K562 (cell line): ENCODE data around the gene KNDC1. TPM values are rescaled to one million over a fixed set of nuclear protein-coding genes. Genes with fewer than 3 reads are reported as not detected.

Experiments
- ATAC-seq: fragments of 200-7000 bp; cut with Tn5 transposase; 3 replicates; pipeline ENCODE4 v1.9.1; 2020; ENCODE audit warnings: moderate library complexity
- BruUV-seq: library from RNA; stranded (reverse); fragments of 400-500 nt; replicated peaks from 2 replicates; lab custom pipeline; 2021; lab: Mats Ljungman, UMichigan
- CTCF ChIA-PET: fragments of 300-600 bp; formaldehyde crosslinking; extraction: SDS; loops from one replicate; lab custom pipeline; 2021; ENCODE audit warnings: low intra/inter-chr PET ratio; lab: Yijun Ruan, JAX
- POLR2A ChIA-PET: fragments of 300-600, 350-650 bp; sonication (Branson Sonifier 250); formaldehyde crosslinking; extraction: SDS; loops from one replicate; lab custom pipeline; 2021; ENCODE audit warnings: antibody characterized with exemption, inconsistent platforms; lab: Yijun Ruan, JAX
- DNase-seq, 4 experiments: peaks; one replicate each; pipeline versions ENCODE4 v3.0.0 to v3.0.0-alpha.2; 2011 to 2018; ENCODE audit warnings: low spot score in 3 of 4, mixed read lengths in 3 of 4; ENCODE audit errors: extremely low read depth in 1 of 4
- FAIRE-seq: peaks from 2 replicates; lab custom pipeline; 2011; peaks lifted over from hg19 to GRCh38; lab: Jason Lieb, UNC
- H2AFZ ChIP-seq: 2 replicates; pipeline ENCODE4 v1.6.0; 2011; ENCODE audit warnings: low read depth, low read length, control low read depth, inconsistent platforms
- H3K27ac ChIP-seq: fragments of 200-600 bp; 3 replicates; pipeline ENCODE4 v1.8.0; 2011; ENCODE audit warnings: low read depth, mild to moderate bottlenecking, control low read depth, inconsistent platforms, low read length, moderate library complexity, mixed read lengths; ENCODE audit errors: extremely low read depth
- H3K27me3 ChIP-seq, 2 experiments: fragments of 300-600 bp in 1 of 2; 2 replicates in 1 of 2; 3 replicates in 1 of 2; pipeline versions ENCODE4 v1.6.0 to v1.8.0; 2011; ENCODE audit warnings: inconsistent platforms in 2 of 2, low read length in 2 of 2, mild to moderate bottlenecking in 1 of 2, mixed read lengths in 1 of 2, moderate library complexity in 1 of 2; ENCODE audit not compliant: control insufficient read depth in 2 of 2, insufficient read depth in 2 of 2
- H3K36me3 ChIP-seq: fragments of 300-600 bp; 3 replicates; pipeline ENCODE4 v1.8.0; 2011; ENCODE audit warnings: mild to moderate bottlenecking, low read length, inconsistent platforms; ENCODE audit not compliant: control insufficient read depth, insufficient read depth
- H3K4me1 ChIP-seq, 2 experiments: fragments of 200-600 bp in 1 of 2; replicated peaks in 1 of 2; 2 replicates in 1 of 2; 3 replicates in 1 of 2; pipeline versions ENCODE4 v1.5.1 to v1.8.0; 2011; ENCODE audit warnings: inconsistent platforms in 2 of 2, low read length in 2 of 2, mild to moderate bottlenecking in 1 of 2, mixed read lengths in 1 of 2, moderate library complexity in 1 of 2; ENCODE audit not compliant: control insufficient read depth in 2 of 2, insufficient read depth in 2 of 2
- H3K4me2 ChIP-seq: 2 replicates; pipeline ENCODE4 v1.6.1; 2011; ENCODE audit warnings: low read length, control low read depth, inconsistent platforms, mixed read lengths; ENCODE audit not compliant: insufficient read depth
- H3K4me3 ChIP-seq: fragments of 200-600 bp; sonication (generic), shearing (Covaris generic); 2 replicates; pipeline ENCODE4 v1.5.1; 2016; ENCODE audit warnings: control low read depth, inconsistent platforms
- H3K79me2 ChIP-seq: fragments of 200-600 bp; 3 replicates; pipeline ENCODE4 v1.8.0; 2011; ENCODE audit warnings: low read length, inconsistent platforms; ENCODE audit not compliant: control insufficient read depth, insufficient read depth
- H3K9ac ChIP-seq, 2 experiments: 2 replicates each; pipeline versions ENCODE4 v1.6.0 to v1.6.1; 2011; ENCODE audit warnings: low read depth in 2 of 2, low read length in 2 of 2, control low read depth in 1 of 2, inconsistent platforms in 1 of 2, mild to moderate bottlenecking in 1 of 2, mixed read lengths in 1 of 2; ENCODE audit not compliant: insufficient read depth in 1 of 2
- H3K9me1 ChIP-seq: one replicate; pipeline ENCODE4 v1.6.0; 2011; ENCODE audit warnings: inconsistent platforms, mild to moderate bottlenecking, low read length, moderate library complexity; ENCODE audit not compliant: control insufficient read depth, insufficient read depth
- H3K9me3 ChIP-seq: replicated peaks from 2 replicates; pipeline ENCODE4 v1.5.1; 2011; ENCODE audit warnings: low read depth, low read length, inconsistent platforms; ENCODE audit not compliant: control insufficient read depth, insufficient read depth
- H4K20me1 ChIP-seq: replicated peaks from 2 replicates; pipeline ENCODE4 v1.6.1; 2011; ENCODE audit warnings: low read length, inconsistent platforms, mixed read lengths; ENCODE audit not compliant: control insufficient read depth, insufficient read depth
- BRF1 ChIP-seq: IDR thresholded peaks from 3 replicates; pipeline ENCODE4 v1.6.1; 2011; ENCODE audit warnings: borderline replicate concordance, mild to moderate bottlenecking; ENCODE audit not compliant: insufficient read length; ENCODE audit errors: extremely low read depth
- CEBPB ChIP-seq: fragments of 450-650 bp; IDR thresholded peaks from 2 replicates; pipeline ENCODE4 v1.6.1; 2016; ENCODE audit warnings: missing genetic modification characterization, missing compliant biosample characterization
- CHCHD3 ChIP-seq: fragments of 250-450 bp; sonication (Bioruptor Pico); IDR thresholded peaks from 2 replicates; pipeline ENCODE4 v2.1.2; 2022; ENCODE audit warnings: mild to moderate bottlenecking
- ERF ChIP-seq: fragments of 450-650 bp; formaldehyde crosslinking; IDR thresholded peaks from 2 replicates; pipeline ENCODE4 v1.4.0; 2020; ENCODE audit warnings: mild to moderate bottlenecking, mixed read lengths
- FOXA3 ChIP-seq, 2 experiments: fragments of 450-650 bp in 1 of 2; sonication (generic) in 1 of 2; formaldehyde crosslinking; IDR thresholded peaks in 1 of 2; conservative IDR thresholded peaks in 1 of 2; 2 replicates each; pipeline versions ENCODE4 v1.4.0 to v1.8.0; 2020 to 2022; ENCODE audit warnings: mild to moderate bottlenecking in 2 of 2, missing genetic modification reagents in 1 of 2
- KDM5B ChIP-seq: fragments of 200-600 bp; sonication (generic); IDR thresholded peaks from 2 replicates; pipeline ENCODE4 v1.6.1; 2012; ENCODE audit warnings: low read depth, mild to moderate bottlenecking, moderate library complexity, low read length, control low read depth, inconsistent platforms; ENCODE audit not compliant: insufficient replicate concordance
- NFE2L1 ChIP-seq: fragments of 450-650 bp; IDR thresholded peaks from 2 replicates; pipeline ENCODE4 v1.6.1; 2016; ENCODE audit warnings: missing genetic modification characterization, low read depth, mild to moderate bottlenecking, missing compliant biosample characterization, moderate library complexity, borderline replicate concordance
- PHB ChIP-seq: fragments of 250-450 bp; sonication (Bioruptor Pico); IDR thresholded peaks from 2 replicates; pipeline ENCODE4 v1.5.0; 2021
- RAD51 ChIP-seq: fragments of 450-650 bp; IDR thresholded peaks from 2 replicates; pipeline ENCODE4 v1.7.1; 2016; ENCODE audit warnings: low read depth, mild to moderate bottlenecking, borderline replicate concordance
- SRSF3 ChIP-seq: fragments of 200-400 bp; formaldehyde crosslinking; IDR thresholded peaks from 2 replicates; pipeline ENCODE4 v1.6.1; 2016; ENCODE audit warnings: mild to moderate bottlenecking, low read length, moderate library complexity; ENCODE audit not compliant: insufficient read depth
- ZNF707 ChIP-seq: fragments of 250-450 bp; sonication (Bioruptor Pico); conservative IDR thresholded peaks from 2 replicates; pipeline ENCODE4 v1.8.0; 2022; ENCODE audit warnings: inconsistent platforms, mild to moderate bottlenecking, moderate library complexity
- WGBS: fragments of 100-300 bp; shearing (Covaris generic); methylation state at CpG from one replicate; pipeline ENCODE4 v1.1.6; 2016; ENCODE audit warnings: low coverage, mixed read lengths; ENCODE audit not compliant: insufficient coverage; ENCODE audit errors: missing lambda C conversion rate; 5-methylcytosine and 5-hydroxymethylcytosine counted together
- in situ Hi-C: fragments of 300-500 bp; cut with MboI; formaldehyde crosslinking; loops from 4 replicates; pipeline ENCODE4 v1.15.0; 2018; ENCODE audit warnings: inconsistent platforms, mixed read lengths
- intact Hi-C: fragments of 100-400 bp; cut with micrococcal nuclease; formaldehyde crosslinking; loops from 2 replicates; pipeline ENCODE4 v1.14.2; 2022
- polyA plus RNA-seq, 8 experiments: library from polyadenylated mRNA; depleted of rRNA in 4 of 8; stranded (reverse) in 5 of 8; unstranded in 3 of 8; fragments of >200 nt; fragmentation: Nextera tagmentation in 2 of 8; fragmentation: Illumina TruSeq in 1 of 8; extraction: Ambion mirVana in 2 of 8; extraction: Trizol in 1 of 8; gene quantifications; 2 replicates each; pipeline versions ENCODE4 v1.2.1 to v1.2.3, GENCODE V29; 2011 to 2014; ENCODE audit warnings: inconsistent platforms in 1 of 8, missing spikeins in 1 of 8
- total RNA-seq, 7 experiments: library from RNA; depleted of rRNA in 6 of 7; stranded (reverse); fragments of >200 nt in 6 of 7; fragmentation: Illumina TruSeq in 2 of 7; extraction: Trizol in 2 of 7; gene quantifications; 2 replicates each; pipeline versions ENCODE4 v1.2.1 to v1.2.3, GENCODE V29; 2011 to 2021; ENCODE audit warnings: low replicate concordance in 1 of 7
- TF ChIP-seq, protein P1 (sequence below): fragments of 250-450 bp; sonication (Bioruptor Pico); IDR thresholded peaks from 2 replicates; pipeline ENCODE4 v1.4.0; 2020
- TF ChIP-seq, protein P2 (sequence below): fragments of 250-450 bp; sonication (Bioruptor Pico); IDR thresholded peaks from 2 replicates; pipeline ENCODE4 v1.8.0; 2021; ENCODE audit warnings: mild to moderate bottlenecking, moderate library complexity
- TF ChIP-seq, protein P3 (sequence below): sonication (generic); formaldehyde crosslinking; IDR thresholded peaks from 2 replicates; pipeline ENCODE4 v1.9.0; 2022; ENCODE audit warnings: mild to moderate bottlenecking, missing genetic modification reagents
- TF ChIP-seq, protein P4 (sequence below): fragments of 450-650 bp; IDR thresholded peaks from 2 replicates; pipeline ENCODE4 v1.6.1; 2016; ENCODE audit warnings: mild to moderate bottlenecking

The KNDC1 gene
- total and polyA plus RNA-seq, 9 of the 15 experiments (the other 6 are each of a cell fraction or from before 2014, with no cell fraction given) = 0.07 to 0.26 (median 0.11) TPM; not detected in 6

DNA sequence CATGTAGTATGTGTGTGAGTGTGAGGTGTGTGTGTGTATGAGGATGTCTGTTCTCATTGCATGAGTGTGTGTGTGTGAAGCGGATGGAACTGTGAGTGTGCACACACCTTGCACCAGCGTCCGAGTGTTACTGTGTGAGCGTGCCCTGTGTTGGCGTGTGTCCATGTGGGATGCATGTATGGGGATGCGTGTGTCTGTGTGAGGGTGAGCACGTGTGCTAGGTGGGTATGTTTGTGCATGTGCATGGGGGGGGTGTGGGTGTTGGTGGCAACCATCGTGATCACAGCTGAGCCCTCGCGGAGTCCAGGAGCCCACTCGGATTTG, 6.4 kb downstream of the KNDC1 start (continued):
- TF ChIP-seq, protein P1, sequence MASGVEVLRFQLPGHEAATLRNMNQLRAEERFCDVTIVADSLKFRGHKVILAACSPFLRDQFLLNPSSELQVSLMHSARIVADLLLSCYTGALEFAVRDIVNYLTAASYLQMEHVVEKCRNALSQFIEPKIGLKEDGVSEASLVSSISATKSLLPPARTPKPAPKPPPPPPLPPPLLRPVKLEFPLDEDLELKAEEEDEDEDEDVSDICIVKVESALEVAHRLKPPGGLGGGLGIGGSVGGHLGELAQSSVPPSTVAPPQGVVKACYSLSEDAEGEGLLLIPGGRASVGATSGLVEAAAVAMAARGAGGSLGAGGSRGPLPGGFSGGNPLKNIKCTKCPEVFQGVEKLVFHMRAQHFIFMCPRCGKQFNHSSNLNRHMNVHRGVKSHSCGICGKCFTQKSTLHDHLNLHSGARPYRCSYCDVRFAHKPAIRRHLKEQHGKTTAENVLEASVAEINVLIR (CRISPR knock-in tag) = no peak
- TF ChIP-seq CHCHD3 (CRISPR knock-in tag) (no peak), RAD51 (no peak), PHB (no peak), SRSF3 (no peak), NFE2L1 (tag) (no peak)
- TF ChIP-seq, protein P2, sequence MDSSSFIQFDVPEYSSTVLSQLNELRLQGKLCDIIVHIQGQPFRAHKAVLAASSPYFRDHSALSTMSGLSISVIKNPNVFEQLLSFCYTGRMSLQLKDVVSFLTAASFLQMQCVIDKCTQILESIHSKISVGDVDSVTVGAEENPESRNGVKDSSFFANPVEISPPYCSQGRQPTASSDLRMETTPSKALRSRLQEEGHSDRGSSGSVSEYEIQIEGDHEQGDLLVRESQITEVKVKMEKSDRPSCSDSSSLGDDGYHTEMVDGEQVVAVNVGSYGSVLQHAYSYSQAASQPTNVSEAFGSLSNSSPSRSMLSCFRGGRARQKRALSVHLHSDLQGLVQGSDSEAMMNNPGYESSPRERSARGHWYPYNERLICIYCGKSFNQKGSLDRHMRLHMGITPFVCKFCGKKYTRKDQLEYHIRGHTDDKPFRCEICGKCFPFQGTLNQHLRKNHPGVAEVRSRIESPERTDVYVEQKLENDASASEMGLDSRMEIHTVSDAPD (CRISPR knock-in tag) = no peak
- TF ChIP-seq, all 486 proteins: peak for 0

DNA sequence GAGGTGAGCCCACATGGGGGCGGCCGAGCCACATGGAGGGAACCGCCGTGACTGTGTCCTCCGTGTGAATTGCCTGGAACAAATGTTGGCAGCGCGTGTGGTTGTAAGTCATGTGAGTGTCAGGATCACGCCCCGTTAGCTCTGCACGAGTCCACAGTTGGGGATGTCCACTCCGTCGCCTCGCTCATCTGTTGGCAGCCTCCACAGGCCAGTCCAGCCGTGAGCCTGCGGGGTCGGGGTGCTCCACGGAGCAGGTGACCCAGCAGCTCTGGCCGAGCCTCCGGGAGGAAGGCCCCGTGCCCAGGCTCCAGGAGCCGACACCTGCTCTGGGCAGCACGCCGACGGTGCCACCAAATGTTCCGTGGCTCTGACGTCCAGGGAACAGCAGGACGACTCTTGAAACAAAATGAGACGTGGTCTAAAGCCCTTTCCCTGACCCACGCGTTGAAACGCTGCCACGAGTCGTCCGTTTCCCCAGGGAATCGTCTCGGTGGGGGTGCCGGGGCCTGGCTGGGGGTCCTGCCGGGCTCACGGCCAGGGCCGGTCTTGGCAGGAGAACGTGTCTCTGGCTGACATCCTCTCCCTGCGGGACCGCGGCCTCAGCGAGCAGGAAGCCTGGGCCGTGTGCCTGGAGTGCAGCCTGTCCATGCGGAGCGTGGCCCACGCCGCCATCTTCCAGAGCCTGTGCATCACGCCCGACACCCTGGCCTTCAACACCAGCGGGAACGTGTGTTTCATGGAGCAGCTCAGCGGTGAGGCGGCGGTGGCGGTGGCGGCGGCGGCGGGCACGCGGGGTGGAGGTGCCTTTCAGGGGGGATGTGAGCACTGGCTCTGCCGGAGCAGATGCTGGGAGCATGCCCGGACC, 7.0 kb downstream of the KNDC1 start:
- Histone ChIP-seq H3K27ac (no peak overlapping the region), H3K27me3 (peaks cover 3 to 73% of the 10 kb centered on the region in 2 experiments; a peak in 2 of 5 replicates), H4K20me1 (no peaks in the 10 kb centered on the region), H3K79me2 (no peaks in the 10 kb centered on the region), H3K9me3 (no peaks in the 10 kb centered on the region), H3K4me3 (no peak overlapping the region), H3K9ac (no peak overlapping the region), H3K36me3 (no peaks in the 10 kb centered on the region), H3K9me1 (no peaks in the 10 kb centered on the region), H3K4me1 (peaks cover 0 to 27% of the 10 kb centered on the region in 2 experiments; a peak in 2 of 5 replicates), H3K4me2 (no peak overlapping the region), H2AFZ (no peak overlapping the region)
- intact Hi-C loops (no loop called here), in situ Hi-C loops (no loop called here)
- ChIA-PET CTCF (no interaction called here), POLR2A (no interaction called here)
- DNase-seq (no peak), ATAC-seq (no peak), FAIRE-seq (no peak)
- WGBS = 24% methylated on average over 28 of the region's 66 CpGs
- no TSS peak for BruUV-seq
- no peak for TF ChIP-seq ZNF707
- TF ChIP-seq BRF1 = no peak
- no peak for TF ChIP-seq FOXA3 (CRISPR knock-in tag; conservative IDR thresholded peaks at IDR 0.05 in 1 of 2, IDR thresholded peaks at IDR 0.05 in 1 of 2)
- TF ChIP-seq KDM5B = no peak
- TF ChIP-seq, protein P3, sequence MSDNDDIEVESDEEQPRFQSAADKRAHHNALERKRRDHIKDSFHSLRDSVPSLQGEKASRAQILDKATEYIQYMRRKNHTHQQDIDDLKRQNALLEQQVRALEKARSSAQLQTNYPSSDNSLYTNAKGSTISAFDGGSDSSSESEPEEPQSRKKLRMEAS (CRISPR knock-in tag) = no peak
- TF ChIP-seq CEBPB (tag) = no peak
- TF ChIP-seq ERF = no peak
- TF ChIP-seq, protein P4, sequence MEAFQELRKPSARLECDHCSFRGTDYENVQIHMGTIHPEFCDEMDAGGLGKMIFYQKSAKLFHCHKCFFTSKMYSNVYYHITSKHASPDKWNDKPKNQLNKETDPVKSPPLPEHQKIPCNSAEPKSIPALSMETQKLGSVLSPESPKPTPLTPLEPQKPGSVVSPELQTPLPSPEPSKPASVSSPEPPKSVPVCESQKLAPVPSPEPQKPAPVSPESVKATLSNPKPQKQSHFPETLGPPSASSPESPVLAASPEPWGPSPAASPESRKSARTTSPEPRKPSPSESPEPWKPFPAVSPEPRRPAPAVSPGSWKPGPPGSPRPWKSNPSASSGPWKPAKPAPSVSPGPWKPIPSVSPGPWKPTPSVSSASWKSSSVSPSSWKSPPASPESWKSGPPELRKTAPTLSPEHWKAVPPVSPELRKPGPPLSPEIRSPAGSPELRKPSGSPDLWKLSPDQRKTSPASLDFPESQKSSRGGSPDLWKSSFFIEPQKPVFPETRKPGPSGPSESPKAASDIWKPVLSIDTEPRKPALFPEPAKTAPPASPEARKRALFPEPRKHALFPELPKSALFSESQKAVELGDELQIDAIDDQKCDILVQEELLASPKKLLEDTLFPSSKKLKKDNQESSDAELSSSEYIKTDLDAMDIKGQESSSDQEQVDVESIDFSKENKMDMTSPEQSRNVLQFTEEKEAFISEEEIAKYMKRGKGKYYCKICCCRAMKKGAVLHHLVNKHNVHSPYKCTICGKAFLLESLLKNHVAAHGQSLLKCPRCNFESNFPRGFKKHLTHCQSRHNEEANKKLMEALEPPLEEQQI = no peak
